ENCODE results near the gene PCBP3. TPM values are rescaled to one million over a fixed set of nuclear protein-coding genes. Genes with fewer than 3 reads are reported as not detected.
"Not testable (repeated sequence)": the region's sequence is repeated elsewhere in the genome, so short reads cannot be mapped to it uniquely, and the experiment has no call there.

Gene PCBP3
- total and polyA plus RNA-seq, 2 donors = 4.3 to 4.6 TPM

DNA sequence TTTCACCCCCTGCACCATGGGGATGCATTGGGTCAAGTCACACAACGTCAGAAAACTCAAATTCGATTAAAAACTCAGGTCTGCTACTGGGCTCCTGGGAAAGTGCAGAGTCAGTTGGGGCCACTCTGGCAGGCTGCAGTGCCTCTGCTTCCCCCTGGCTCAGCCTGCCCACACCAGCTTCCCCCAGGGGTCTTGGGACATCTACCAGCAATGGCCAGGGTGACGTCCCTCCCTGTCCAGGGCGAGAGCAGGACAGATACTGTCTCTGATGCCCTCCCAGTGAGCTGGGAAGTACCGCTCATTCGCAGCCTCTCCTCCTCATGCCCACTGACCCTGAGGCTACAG lies 231.9 kb downstream of the PCBP3 start:
- Histone ChIP-seq H3K4me3 (ENCODE audit: low read depth, low read length) (no peak overlapping the region), H3K36me3 (ENCODE audit: insufficient read depth) (no peaks in the 10 kb centered on the region), H3K4me1 (ENCODE audit: insufficient read depth) (no peaks in the 10 kb centered on the region), H3K27ac (ENCODE audit: low read depth) (no peak overlapping the region)
- no peak for DNase-seq (ENCODE audit: extremely low spot score)
- 68% methylated on average over 6 of the region's 6 CpGs for WGBS

DNA sequence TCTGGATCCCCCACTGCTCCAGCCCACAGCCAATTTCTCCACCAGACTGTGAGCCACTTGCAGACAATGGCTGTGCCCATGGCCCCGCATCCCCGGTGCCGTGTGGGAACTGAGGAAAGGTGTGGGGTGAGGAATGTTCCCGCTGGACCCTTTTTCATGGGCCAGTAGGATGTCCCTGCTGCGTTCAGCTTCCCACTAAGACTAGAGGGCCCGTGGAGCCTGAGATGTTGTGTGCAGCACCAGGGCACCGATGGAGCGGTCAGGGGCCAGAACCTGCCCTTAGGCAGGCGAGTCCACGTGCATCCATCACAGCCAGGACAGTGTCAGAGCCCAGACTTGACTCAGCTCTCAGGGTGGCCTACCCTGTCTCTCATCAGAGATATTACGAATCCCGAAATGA lies 232.4 kb downstream of the PCBP3 start:
- Histone ChIP-seq H3K4me3 (ENCODE audit: low read depth, low read length) (no peak overlapping the region), H3K27ac (ENCODE audit: low read depth) (no peak overlapping the region)
- WGBS = 91% methylated on average over 12 of the region's 12 CpGs

DNA sequence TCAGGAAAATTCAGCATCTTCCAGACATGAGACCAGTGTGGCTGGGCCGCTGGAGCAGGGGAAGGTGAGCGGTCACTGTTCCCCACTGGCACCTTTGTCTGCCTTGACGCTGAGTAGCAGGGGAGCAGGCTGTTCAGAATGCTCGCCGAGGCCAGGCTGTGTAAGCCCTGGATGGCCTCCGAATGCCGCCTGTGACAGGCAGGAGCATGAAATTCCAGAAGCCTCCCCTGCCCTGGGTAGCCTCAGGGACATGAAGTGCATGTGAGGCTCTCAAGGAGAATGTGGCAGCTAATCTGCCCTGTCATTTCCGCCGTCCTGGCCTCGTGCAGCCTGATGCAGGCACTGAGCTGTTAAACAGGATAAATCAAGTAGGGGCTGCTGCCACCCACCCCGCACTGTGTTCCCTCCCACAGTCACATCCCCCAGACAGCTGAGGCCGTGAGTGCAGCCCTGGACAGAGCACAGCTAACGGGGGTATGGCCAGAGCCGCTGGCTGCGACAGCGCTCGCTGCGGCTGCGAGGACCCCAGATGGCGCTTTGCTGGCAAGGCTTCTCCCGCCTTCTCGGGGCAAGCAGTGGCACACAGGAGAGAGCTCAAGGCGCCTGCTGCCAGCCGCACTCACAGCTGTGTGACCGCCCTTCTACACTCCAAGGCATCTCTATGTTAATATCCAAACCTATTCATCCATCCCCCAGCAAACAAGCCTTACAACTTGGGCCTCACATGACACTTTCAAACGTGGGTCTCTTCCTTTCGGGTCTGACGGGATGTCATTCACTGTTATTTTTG lies 233.1 kb downstream of the PCBP3 start:
- Histone ChIP-seq H3K4me1 (ENCODE audit: insufficient read depth) (no peaks in the 10 kb centered on the region), H3K36me3 (ENCODE audit: insufficient read depth) (no peaks in the 10 kb centered on the region), H3K4me3 (ENCODE audit: low read depth, low read length) (no peak overlapping the region), H3K27ac (ENCODE audit: low read depth) (no peak overlapping the region)
- no peak for DNase-seq (ENCODE audit: extremely low spot score)
- WGBS = 85% methylated on average over 28 of the region's 28 CpGs

More for the DNA sequence above, 232.4 kb downstream of the PCBP3 start:
- no peak for DNase-seq (ENCODE audit: extremely low spot score)
- Histone ChIP-seq H3K4me1 (ENCODE audit: insufficient read depth) (no peaks in the 10 kb centered on the region), H3K36me3 (ENCODE audit: insufficient read depth) (no peaks in the 10 kb centered on the region)

DNA sequence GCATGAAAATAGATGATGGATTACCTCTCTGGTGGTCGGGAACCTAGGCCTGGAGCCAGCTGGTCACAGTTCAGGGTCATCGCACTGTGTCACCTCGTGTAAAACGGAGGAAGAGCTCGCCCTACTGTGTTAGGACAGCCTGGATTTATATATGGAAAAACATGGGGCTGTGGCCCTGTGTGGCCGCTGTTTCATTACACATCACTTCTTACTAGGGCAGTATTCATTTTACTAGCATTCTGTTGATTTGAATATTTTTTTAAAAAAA lies 233.6 kb downstream of the PCBP3 start:
- WGBS = 85% methylated on average over 6 of the region's 6 CpGs
- H3K36me3 ChIP-seq (ENCODE audit: insufficient read depth) = no peaks in the 10 kb centered on the region
- no peak overlapping the region for H3K4me3 ChIP-seq (ENCODE audit: low read depth, low read length)
- no peak overlapping the region for H3K27ac ChIP-seq (ENCODE audit: low read depth)
- DNase-seq (ENCODE audit: extremely low spot score) = no peak
- no peaks in the 10 kb centered on the region for H3K4me1 ChIP-seq (ENCODE audit: insufficient read depth)

DNA sequence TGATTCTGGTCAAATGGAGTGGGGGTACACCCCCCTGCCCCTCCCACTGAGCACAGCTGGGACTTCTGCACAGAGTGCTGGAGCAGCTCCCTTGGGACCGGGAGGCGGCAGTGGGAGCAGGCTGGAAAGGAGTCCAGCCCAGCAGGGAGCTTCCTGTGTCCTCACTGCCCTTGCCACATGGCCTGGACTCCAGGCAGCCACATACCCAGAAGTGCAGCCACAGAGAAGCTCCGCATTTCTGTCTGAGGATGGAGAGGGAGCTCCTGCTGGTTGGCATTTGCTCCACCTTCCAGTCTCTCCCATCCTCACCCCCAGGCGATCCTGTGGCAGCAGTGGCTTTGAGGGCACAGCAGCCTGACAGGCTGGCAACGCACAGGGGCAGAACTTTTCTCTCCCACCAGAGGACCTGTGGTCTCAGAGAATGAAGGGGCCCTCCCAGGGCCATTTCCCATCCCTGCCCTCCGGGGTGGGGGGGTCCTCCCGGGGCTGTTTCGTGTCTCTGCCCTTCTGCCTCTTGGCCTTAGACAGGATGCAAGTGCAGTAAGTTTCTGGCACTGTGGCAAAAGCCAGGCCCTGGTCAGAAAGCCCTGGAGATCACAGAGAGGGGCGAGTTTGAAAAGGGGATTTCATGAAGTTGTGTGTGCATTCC lies 234.4 kb downstream of the PCBP3 start:
- no peaks in the 10 kb centered on the region for H3K4me1 ChIP-seq (ENCODE audit: insufficient read depth)
- no peaks in the 10 kb centered on the region for H3K36me3 ChIP-seq (ENCODE audit: insufficient read depth)
- H3K4me3 ChIP-seq (ENCODE audit: low read depth, low read length) = no peak overlapping the region
- no peak for DNase-seq (ENCODE audit: extremely low spot score)
- H3K27ac ChIP-seq (ENCODE audit: low read depth) = no peak overlapping the region
- 79% methylated on average over 9 of the region's 9 CpGs for WGBS

DNA sequence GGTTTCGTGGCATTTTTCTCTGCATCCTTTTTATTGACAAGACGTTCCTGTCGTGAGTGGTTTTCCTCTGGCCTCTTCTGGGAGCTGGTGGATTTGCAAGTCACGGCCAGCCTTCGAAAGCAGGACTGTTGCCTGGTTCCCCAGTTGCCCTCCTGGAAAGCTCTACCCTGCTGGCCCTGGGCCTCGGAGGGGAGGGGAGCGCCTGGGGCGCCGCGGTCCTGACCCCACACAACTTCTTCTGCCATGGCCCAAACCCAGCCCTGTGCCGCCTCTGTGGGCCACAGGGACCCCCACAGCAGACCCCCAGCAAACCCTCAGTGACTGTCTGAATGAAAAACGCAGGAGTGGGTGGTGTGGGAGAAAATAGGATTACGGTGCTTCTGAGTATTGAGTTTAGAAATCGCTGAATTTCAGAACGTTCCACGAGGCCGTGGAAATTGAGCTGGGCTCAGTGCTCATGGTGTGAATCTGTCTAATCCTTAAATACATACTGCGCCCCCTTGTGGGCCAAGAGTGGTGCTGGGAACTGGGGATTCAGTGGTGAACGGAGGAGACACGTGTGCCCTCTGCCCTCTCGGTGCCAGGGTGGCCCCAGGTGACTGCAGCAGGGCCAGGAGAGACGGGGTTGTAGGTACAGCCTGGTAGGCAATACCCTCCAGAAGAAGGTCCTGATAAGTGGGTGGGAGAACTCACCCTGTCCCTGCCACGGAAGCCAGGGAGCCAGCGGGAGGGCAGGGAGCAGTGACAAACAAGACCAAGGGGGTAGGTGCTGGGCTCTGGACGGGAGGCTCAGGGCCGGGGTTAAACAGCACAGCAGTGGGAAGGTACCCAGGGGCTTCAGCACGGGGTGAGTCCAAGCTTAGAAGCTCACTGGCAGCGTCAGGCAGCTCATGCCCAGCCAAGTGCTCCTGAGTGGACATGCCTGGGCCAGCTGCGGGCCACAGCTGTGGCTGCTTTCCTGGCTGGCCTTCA lies 236.9 kb downstream of the PCBP3 start:
- no peak for DNase-seq (ENCODE audit: extremely low spot score)
- Histone ChIP-seq H3K27ac (ENCODE audit: low read depth) (no peak overlapping the region), H3K4me3 (ENCODE audit: low read depth, low read length) (no peak overlapping the region), H3K4me1 (ENCODE audit: insufficient read depth) (no peaks in the 10 kb centered on the region), H3K36me3 (ENCODE audit: insufficient read depth) (no peaks in the 10 kb centered on the region)
- 59% methylated on average over 29 of the region's 29 CpGs for WGBS

DNA sequence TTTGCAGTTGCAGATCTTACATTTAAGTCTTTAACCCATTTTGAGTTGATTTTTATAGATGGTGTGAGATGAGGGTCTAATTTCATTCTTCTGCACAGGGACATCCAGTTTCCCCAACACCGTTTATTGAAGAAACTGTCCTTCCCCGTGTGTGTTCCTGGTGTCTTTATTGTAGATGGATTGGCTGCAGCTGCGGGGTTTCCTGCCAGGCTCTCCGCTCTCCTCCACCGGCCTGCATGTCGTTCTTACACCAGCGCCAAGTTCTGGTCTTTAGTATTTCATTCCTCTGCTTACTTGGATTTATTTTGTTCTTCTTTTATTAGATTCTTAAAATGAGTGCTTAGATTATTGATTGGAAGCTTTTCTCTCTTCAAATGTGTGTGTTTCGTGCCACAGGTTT lies 239.1 kb downstream of the PCBP3 start:
- Histone ChIP-seq H3K4me1 (ENCODE audit: insufficient read depth) (no peaks in the 10 kb centered on the region), H3K36me3 (ENCODE audit: insufficient read depth) (no peaks in the 10 kb centered on the region), H3K4me3 (ENCODE audit: low read depth, low read length) (no peak overlapping the region), H3K27ac (ENCODE audit: low read depth) (no peak overlapping the region)
- DNase-seq (ENCODE audit: extremely low spot score) = no peak
- 61% methylated on average over 8 of the region's 8 CpGs for WGBS

DNA sequence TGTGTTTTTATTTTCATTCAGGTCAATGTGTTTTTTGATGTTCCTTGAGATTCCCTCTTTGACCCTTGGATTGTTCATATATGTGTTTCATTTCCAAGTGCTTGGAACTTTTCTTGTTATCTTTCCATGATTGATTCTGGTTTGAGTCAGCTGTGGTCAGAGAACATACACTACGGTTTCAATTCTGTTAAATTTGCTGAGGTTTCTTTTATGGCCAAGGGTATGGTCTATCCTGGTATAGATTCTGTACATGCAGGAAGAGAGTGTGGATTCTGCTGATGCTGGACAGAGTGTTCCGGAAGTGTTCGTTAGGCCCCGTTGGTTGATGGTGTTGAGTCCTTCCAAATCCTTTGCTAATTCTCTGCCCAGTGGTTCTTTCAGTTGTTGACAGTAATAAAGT lies 239.6 kb downstream of the PCBP3 start:
- H3K36me3 ChIP-seq (ENCODE audit: insufficient read depth) = no peaks in the 10 kb centered on the region
- DNase-seq (ENCODE audit: extremely low spot score) = no peak
- H3K27ac ChIP-seq (ENCODE audit: low read depth) = no peak overlapping the region
- WGBS = 85% methylated on average over 4 of the region's 4 CpGs
- no peaks in the 10 kb centered on the region for H3K4me1 ChIP-seq (ENCODE audit: insufficient read depth)
- H3K4me3 ChIP-seq (ENCODE audit: low read depth, low read length) = no peak overlapping the region

DNA sequence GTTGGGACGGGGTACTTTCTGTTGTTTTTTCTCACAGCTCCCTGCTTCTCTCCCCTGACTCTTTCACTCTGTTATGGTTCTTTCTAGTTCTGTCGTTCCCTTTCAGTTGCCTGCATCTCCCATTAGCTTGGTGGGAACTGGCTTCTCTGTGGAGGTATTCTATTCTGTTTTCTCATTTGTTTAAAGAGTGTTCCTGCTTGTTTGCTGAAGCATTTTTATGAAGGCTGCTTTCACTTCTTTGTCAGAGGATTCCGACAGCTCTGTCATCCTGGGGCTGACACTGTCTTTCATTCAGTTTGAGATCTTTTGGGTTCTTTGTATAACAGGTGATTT lies 242.0 kb downstream of the PCBP3 start:
- Histone ChIP-seq H3K4me1 (ENCODE audit: insufficient read depth) (no peaks in the 10 kb centered on the region), H3K36me3 (ENCODE audit: insufficient read depth) (no peaks in the 10 kb centered on the region), H3K27ac (ENCODE audit: low read depth) (no peak overlapping the region), H3K4me3 (ENCODE audit: low read depth, low read length) (no peak overlapping the region)
- DNase-seq (ENCODE audit: extremely low spot score) = no peak
- 91% methylated on average over 3 of the region's 3 CpGs for WGBS

DNA sequence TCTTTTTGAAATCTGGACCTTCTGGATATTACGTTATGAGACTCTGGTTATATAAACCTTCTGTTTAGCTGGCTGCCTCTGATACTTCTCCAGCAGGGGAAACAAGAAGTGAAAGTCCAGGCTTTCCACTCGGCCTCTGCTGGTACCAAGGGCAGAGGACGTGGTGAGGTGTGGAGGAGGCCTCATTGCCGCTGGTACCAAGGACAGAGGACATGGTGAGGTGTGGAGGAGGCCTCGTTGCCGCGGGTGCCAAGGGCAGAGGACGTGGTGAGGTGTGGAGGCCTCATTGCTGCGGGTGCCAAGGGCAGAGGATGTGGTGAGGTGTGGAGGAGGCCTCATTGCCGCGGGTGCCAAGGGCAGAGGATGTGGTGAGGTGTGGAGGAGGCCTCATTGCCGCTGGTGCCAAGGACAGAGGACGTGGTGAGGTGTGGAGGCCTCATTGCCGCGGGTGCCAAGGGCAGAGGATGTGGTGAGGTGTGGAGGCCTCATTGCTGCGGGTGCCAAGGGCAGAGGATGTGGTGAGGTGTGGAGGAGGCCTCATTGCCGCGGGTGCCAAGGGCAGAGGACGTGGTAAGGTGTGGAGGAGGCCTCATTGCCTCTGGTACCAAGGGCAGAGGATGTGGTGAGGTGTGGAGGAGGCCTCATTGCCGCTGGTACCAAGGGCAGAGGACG lies 242.5 kb downstream of the PCBP3 start:
- WGBS = 82% methylated on average over 21 of the region's 21 CpGs
- H3K27ac ChIP-seq (ENCODE audit: low read depth); H3K4me3 ChIP-seq (ENCODE audit: low read depth, low read length); DNase-seq (ENCODE audit: extremely low spot score); H3K36me3 ChIP-seq (ENCODE audit: insufficient read depth); H3K4me1 ChIP-seq (ENCODE audit: insufficient read depth): not testable (repeated sequence)

DNA sequence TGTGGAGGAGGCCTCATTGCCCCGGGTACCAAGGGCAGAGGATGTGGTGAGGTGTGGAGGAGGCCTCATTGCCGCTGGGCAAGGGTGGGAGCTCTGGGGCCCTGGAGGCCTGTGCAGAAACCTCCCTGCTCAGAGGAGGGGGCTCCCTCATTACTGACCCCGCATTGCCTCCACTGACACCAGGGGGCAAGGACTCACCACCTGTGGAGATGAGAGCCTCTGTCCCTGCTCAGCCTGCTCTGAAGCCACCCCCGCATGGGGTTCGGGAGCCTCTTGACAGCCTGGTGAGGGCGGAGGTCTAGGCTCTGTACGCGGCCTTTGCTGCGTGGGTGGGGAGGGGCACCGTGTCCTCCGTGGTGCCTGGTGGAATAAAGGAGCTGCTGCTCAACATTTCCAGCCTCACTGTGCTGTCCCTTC lies 243.1 kb downstream of the PCBP3 start:
- no peaks in the 10 kb centered on the region for H3K36me3 ChIP-seq (ENCODE audit: insufficient read depth)
- no peak for DNase-seq (ENCODE audit: extremely low spot score)
- H3K4me1 ChIP-seq (ENCODE audit: insufficient read depth) = no peaks in the 10 kb centered on the region
- H3K27ac ChIP-seq (ENCODE audit: low read depth) = no peak overlapping the region
- 76% methylated on average over 11 of the region's 11 CpGs for WGBS
- H3K4me3 ChIP-seq (ENCODE audit: low read depth, low read length) = no peak overlapping the region

DNA sequence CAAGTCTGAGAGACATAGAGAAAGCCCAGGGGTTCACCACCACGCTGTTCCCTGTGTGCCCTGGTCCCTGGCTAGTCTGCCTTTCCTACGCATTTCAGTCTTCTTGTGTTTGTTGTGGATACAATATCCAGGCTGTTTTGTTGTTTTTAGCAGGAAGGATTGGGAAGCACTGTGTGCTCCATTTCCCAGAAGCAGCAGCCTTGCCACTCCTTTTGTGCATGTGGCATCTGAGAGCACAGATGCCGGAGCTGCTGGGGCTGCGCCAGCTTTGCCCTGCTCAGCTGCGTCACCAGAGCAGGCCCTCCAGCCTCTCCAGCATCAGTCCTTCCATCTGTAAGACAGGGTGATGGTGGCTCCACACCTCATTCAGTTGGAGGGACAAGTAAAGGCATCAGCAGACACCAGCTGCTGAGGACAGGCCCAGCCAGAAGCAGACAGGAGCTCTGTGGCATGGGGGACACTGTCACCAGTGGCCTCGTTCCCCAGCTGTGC lies 243.6 kb downstream of the PCBP3 start:
- 70% methylated on average over 6 of the region's 6 CpGs for WGBS
- DNase-seq (ENCODE audit: extremely low spot score) = no peak
- Histone ChIP-seq H3K36me3 (ENCODE audit: insufficient read depth) (no peaks in the 10 kb centered on the region), H3K27ac (ENCODE audit: low read depth) (no peak overlapping the region), H3K4me3 (ENCODE audit: low read depth, low read length) (no peak overlapping the region), H3K4me1 (ENCODE audit: insufficient read depth) (no peaks in the 10 kb centered on the region)

DNA sequence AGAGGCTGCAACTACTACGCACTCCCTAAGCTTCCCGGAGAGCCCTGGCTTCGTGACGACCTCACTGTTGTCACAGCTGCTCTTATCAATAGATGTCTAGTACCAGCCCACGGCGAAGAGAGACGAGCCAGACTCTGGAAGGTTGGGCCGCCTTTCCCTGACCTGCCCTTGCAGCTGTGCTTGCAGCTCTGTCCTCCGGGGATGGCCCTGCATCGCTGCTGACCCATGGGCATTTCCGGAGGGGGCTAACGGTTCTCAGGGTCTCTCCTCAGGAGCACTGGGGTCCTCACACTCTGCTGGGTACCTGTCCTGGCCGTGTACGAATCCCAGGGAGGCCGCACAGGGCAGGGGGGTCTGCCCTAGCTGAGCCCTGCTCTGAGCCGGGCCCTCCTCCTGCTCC lies 244.3 kb downstream of the PCBP3 start:
- 75% methylated on average over 16 of the region's 16 CpGs for WGBS
- Histone ChIP-seq H3K36me3 (ENCODE audit: insufficient read depth) (no peaks in the 10 kb centered on the region), H3K4me3 (ENCODE audit: low read depth, low read length) (no peak overlapping the region), H3K4me1 (ENCODE audit: insufficient read depth) (no peaks in the 10 kb centered on the region), H3K27ac (ENCODE audit: low read depth) (no peak overlapping the region)
- DNase-seq (ENCODE audit: extremely low spot score) = no peak
